K562 (cell line): ENCODE results near the gene TMEM131. TPM values are rescaled to one million over a fixed set of nuclear protein-coding genes. Genes with fewer than 3 reads are reported as not detected.

Experiments
- ARID2 ChIP-seq: fragments of 450-650 bp; IDR thresholded peaks from 2 replicates; pipeline ENCODE4 v1.6.1; 2017; ENCODE audit warnings: antibody characterized with exemption, mild to moderate bottlenecking
- CTCF ChIP-seq, 3 experiments: IDR thresholded peaks in 2 of 3; conservative IDR thresholded peaks in 1 of 3; 2 replicates each; pipeline ENCODE4 v1.5.1; 2011 to 2012; ENCODE audit warnings: low read length in 3 of 3, mild to moderate bottlenecking in 3 of 3, control low read depth in 2 of 3, improper control_type of control experiment in 1 of 3, inconsistent platforms in 1 of 3, low read depth in 1 of 3, mixed read lengths in 1 of 3, moderate library complexity in 1 of 3; ENCODE audit not compliant: insufficient read depth in 2 of 3
- CXXC5 ChIP-seq: fragments of 250-450 bp; sonication (Bioruptor Pico); IDR thresholded peaks from 2 replicates; pipeline ENCODE4 v1.8.0; 2022; ENCODE audit warnings: inconsistent platforms, mild to moderate bottlenecking, moderate library complexity
- E2F5 ChIP-seq: sonication (generic); formaldehyde crosslinking; IDR thresholded peaks from 2 replicates; pipeline ENCODE4 v1.8.0; 2022; ENCODE audit warnings: mild to moderate bottlenecking, missing genetic modification reagents
- JUND ChIP-seq, 2 experiments: IDR thresholded peaks; 2 replicates in 1 of 2; 3 replicates in 1 of 2; pipeline ENCODE4 v1.6.1; 2011; ENCODE audit warnings: borderline replicate concordance in 2 of 2, low read depth in 2 of 2, low read length in 2 of 2, improper control_type of control experiment in 1 of 2, missing biosample characterization in 1 of 2, missing genetic modification characterization in 1 of 2, missing genetic modification reagents in 1 of 2
- MAX ChIP-seq: sonication (generic); formaldehyde crosslinking; IDR thresholded peaks from 2 replicates; pipeline ENCODE4 v1.9.0; 2022; ENCODE audit warnings: mild to moderate bottlenecking, missing genetic modification reagents
- MCM5 ChIP-seq: fragments of 450-650 bp; IDR thresholded peaks from 2 replicates; pipeline ENCODE4 v1.6.1; 2016; ENCODE audit warnings: low read depth
- MEF2D ChIP-seq: conservative IDR thresholded peaks from 2 replicates; pipeline ENCODE4 v1.6.1; 2016; ENCODE audit warnings: low read depth, missing genetic modification characterization, missing compliant biosample characterization
- PPARD ChIP-seq: fragments of 250-450 bp; sonication (Bioruptor Pico); IDR thresholded peaks from 2 replicates; pipeline ENCODE4 v1.8.0; 2022; ENCODE audit warnings: inconsistent platforms, mild to moderate bottlenecking, moderate library complexity
- RB1 ChIP-seq: fragments of 450-650 bp; IDR thresholded peaks from 2 replicates; pipeline ENCODE4 v1.6.1; 2017; ENCODE audit warnings: low read depth, mild to moderate bottlenecking
- REST ChIP-seq, 2 experiments: fragments of 450-650 bp; formaldehyde crosslinking in 1 of 2; IDR thresholded peaks; 2 replicates each; pipeline versions ENCODE4 v1.4.0 to v1.6.1; 2014 to 2020; ENCODE audit warnings: mild to moderate bottlenecking in 2 of 2, borderline replicate concordance in 1 of 2, low read depth in 1 of 2
- SETDB1 ChIP-seq: IDR thresholded peaks from one replicate; pipeline ENCODE4 v1.6.1; 2012; ENCODE audit warnings: low read length, control low read depth, inconsistent platforms
- SIRT6 ChIP-seq: IDR thresholded peaks from one replicate; pipeline ENCODE4 v1.6.1; 2012; ENCODE audit warnings: low read depth, mild to moderate bottlenecking, control low read depth, inconsistent platforms, low read length, moderate library complexity
- ZNF408 ChIP-seq: fragments of 250-450 bp; sonication (Bioruptor Pico); IDR thresholded peaks from 2 replicates; pipeline ENCODE4 v1.4.0; 2020; ENCODE audit warnings: low read depth, mild to moderate bottlenecking, moderate library complexity
- polyA plus RNA-seq, 8 experiments: library from polyadenylated mRNA; depleted of rRNA in 4 of 8; stranded (reverse) in 5 of 8; unstranded in 3 of 8; fragments of >200 nt; fragmentation: Nextera tagmentation in 2 of 8; fragmentation: Illumina TruSeq in 1 of 8; extraction: Ambion mirVana in 2 of 8; extraction: Trizol in 1 of 8; gene quantifications; 2 replicates each; pipeline versions ENCODE4 v1.2.1 to v1.2.3, GENCODE V29; 2011 to 2014; ENCODE audit warnings: inconsistent platforms in 1 of 8, missing spikeins in 1 of 8
- total RNA-seq, 7 experiments: library from RNA; depleted of rRNA in 6 of 7; stranded (reverse); fragments of >200 nt in 6 of 7; fragmentation: Illumina TruSeq in 2 of 7; extraction: Trizol in 2 of 7; gene quantifications; 2 replicates each; pipeline versions ENCODE4 v1.2.1 to v1.2.3, GENCODE V29; 2011 to 2021; ENCODE audit warnings: low replicate concordance in 1 of 7

The TMEM131 gene
- total and polyA plus RNA-seq, 9 of the 15 experiments (the other 6 are each of a cell fraction or from before 2014, with no cell fraction given), result 2.5 to 21.1 (median 12.4) TPM

DNA sequence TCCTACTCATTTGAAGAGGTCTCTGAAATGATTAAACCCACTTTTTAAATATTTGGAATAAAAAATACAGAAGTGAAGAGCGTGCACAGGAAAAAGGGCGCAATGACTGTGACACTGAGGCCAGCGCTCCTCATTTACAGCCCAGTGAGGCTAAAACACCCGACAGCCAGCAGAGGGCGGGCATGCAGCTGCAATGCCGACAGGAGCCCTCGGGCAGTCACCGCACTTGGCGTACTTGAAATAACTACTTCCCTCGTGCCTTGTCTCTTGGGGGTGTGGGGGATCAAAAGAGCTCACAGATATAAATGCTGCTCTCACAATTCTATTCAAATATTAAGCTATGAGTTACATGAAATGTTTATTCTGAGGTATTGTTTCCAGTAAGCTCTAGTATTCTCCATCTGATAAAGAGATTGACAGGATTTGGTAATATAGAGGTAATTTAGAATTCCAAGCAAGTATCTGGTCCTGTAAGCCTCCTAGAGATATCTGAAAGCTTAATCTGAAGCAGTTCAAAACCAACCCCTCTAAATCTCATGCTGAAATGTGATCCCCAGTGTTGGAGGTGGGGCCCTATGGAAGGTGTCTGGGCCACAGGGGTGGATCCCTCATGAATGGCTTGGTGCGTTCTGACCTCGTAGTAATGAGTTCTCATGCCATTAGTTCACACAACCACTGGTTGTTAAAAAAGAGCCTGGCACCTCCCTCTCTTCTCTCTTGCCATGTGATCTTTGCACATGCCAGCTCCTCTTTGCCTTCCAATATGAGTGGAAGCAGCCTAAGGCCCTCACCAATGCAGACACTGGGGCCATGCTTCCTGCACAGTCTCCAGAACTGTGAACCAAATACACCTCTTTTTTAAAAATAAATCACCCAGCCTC, 188.8 kb downstream of the TMEM131 start (continued):
- TF ChIP-seq REST (IDR thresholded peaks at IDR 0.05; ENCODE audit: borderline replicate concordance) (peak; percentile 89), REST (CRISPR knock-in tag; IDR thresholded peaks at IDR 0.05; ENCODE audit: low read depth) (no peak), PPARD (CRISPR knock-in tag) (no peak), SIRT6 (no peak), SETDB1 (no peak), ARID2 (peak; percentile 36; the same call in 1 of the 2 replicates), JUND (IDR thresholded peaks at IDR 0.05; ENCODE audit: borderline replicate concordance, low read depth, low read length) (peak; percentile 57; the same call in 1 of the 2 replicates), JUND (tag; IDR thresholded peaks at IDR 0.05; ENCODE audit: borderline replicate concordance, low read depth, low read length) (no peak; the same call in 2 of the 3 replicates), RB1 (peak; percentile 78; the same call in 1 of the 2 replicates), MEF2D (no peak), MAX (CRISPR knock-in tag) (peak; percentile 18; the same call in 1 of the 2 replicates), MCM5 (no peak), CTCF (IDR thresholded peaks at IDR 0.05 in 2 of 3, conservative IDR thresholded peaks at IDR 0.05 in 1 of 3; ENCODE audit: insufficient read depth in 2 of 3, low read depth in 1 of 3, low read length in 3 of 3) (peak; percentile 93 to 96 (median 94)), CXXC5 (CRISPR knock-in tag) (peak; percentile 49), E2F5 (CRISPR knock-in tag) (no peak), ZNF408 (CRISPR knock-in tag) (no peak)
